B cell (primary cell): ENCODE results near the gene TESK2. TPM values are rescaled to one million over a fixed set of nuclear protein-coding genes. Genes with fewer than 3 reads are reported as not detected.

Experiments used
- ATAC-seq: fragments of 200-7000 bp; cut with Tn5 transposase; one replicate; pipeline ENCODE4 v1.10.0; 2021; ENCODE audit warnings: low read depth, mild to moderate bottlenecking, moderate number of reproducible peaks, moderate library complexity
- CTCF ChIA-PET: fragments of 350-600 bp; sonication (Branson Sonifier 250); formaldehyde crosslinking; loops from one replicate; lab custom pipeline; 2021; ENCODE audit warnings: antibody characterized with exemption, inconsistent platforms; lab: Charles Lee
- POLR2A ChIA-PET: fragments of 350-600 bp; sonication (Branson Sonifier 250); formaldehyde crosslinking; loops from one replicate; lab custom pipeline; 2021; ENCODE audit warnings: antibody characterized with exemption; lab: Charles Lee
- DNase-seq: peaks from one replicate; pipeline ENCODE4 v3.0.0; 2013
- H2AFZ ChIP-seq: 2 replicates; pipeline ENCODE4 v1.6.1; 2012; ENCODE audit warnings: mild to moderate bottlenecking, low read depth, low read length; ENCODE audit not compliant: insufficient read depth, poor library complexity, severe bottlenecking
- H3K27ac ChIP-seq, 2 donors: 1 replicate in 1 of 2; 2 replicates in 1 of 2; pipeline ENCODE4 v1.5.1; 2012 to 2013; ENCODE audit warnings: low read length in 2 of 2, mild to moderate bottlenecking in 2 of 2, moderate library complexity in 1 of 2
- H3K27me3 ChIP-seq, 4 experiments: fragments of 200-600 bp in 1 of 4; sonication (generic) in 1 of 4; replicated peaks in 1 of 4; 1 replicate in 2 of 4; 2 replicates in 2 of 4; pipeline versions ENCODE4 v1.6.1 to v1.7.0; 2013 to 2016; ENCODE audit warnings: low read length in 3 of 4, mild to moderate bottlenecking in 2 of 4, mixed read lengths in 1 of 4, moderate library complexity in 1 of 4; ENCODE audit not compliant: insufficient read depth in 4 of 4, control insufficient read depth in 3 of 4; ENCODE audit errors: control extremely low read depth in 1 of 4
- H3K36me3 ChIP-seq, 2 experiments: replicated peaks in 1 of 2; 1 replicate in 1 of 2; 2 replicates in 1 of 2; pipeline versions ENCODE4 v1.6.1 to v1.7.1; 2013; ENCODE audit warnings: low read length in 1 of 2; ENCODE audit not compliant: insufficient read depth in 2 of 2, control insufficient read depth in 1 of 2; ENCODE audit errors: control extremely low read depth in 1 of 2, extremely low read depth in 1 of 2
- H3K4me1 ChIP-seq, 2 donors: fragments of 200-600 bp in 1 of 2; sonication (generic) in 1 of 2; 1 replicate in 1 of 2; 2 replicates in 1 of 2; pipeline versions ENCODE4 v1.5.1 to v1.6.1; 2013 to 2017; ENCODE audit warnings: low read length in 2 of 2; ENCODE audit not compliant: control insufficient read depth in 2 of 2, insufficient read depth in 2 of 2
- H3K4me2 ChIP-seq: replicated peaks from 2 replicates; pipeline ENCODE3; 2012; ENCODE audit warnings: mild to moderate bottlenecking, low read depth, low read length; ENCODE audit not compliant: poor library complexity, severe bottlenecking
- H3K4me3 ChIP-seq, 5 experiments: fragments of 200-600 bp in 1 of 5; sonication (generic) in 1 of 5; 1 replicate in 3 of 5; 2 replicates in 2 of 5; pipeline versions ENCODE4 v1.5.1 to v1.7.0; 2011 to 2016; ENCODE audit warnings: low read length in 4 of 5, mild to moderate bottlenecking in 4 of 5, low read depth in 2 of 5, control low read depth in 1 of 5, moderate library complexity in 1 of 5; ENCODE audit not compliant: insufficient read depth in 1 of 5; ENCODE audit errors: control extremely low read depth in 1 of 5, extremely low read depth in 1 of 5
- H3K79me2 ChIP-seq: fragments of 200-600 bp; sonication (generic); one replicate; pipeline ENCODE4 v1.6.0; 2016; ENCODE audit warnings: low read length; ENCODE audit not compliant: control insufficient read depth, insufficient read depth
- H3K9ac ChIP-seq: fragments of 200-600 bp; sonication (generic); 2 replicates; pipeline ENCODE4 v1.6.1; 2017; ENCODE audit warnings: mild to moderate bottlenecking, low read length, moderate library complexity
- H3K9me3 ChIP-seq, 3 donors: one replicate each; pipeline versions ENCODE4 v1.6.1 to v1.7.1; 2013; ENCODE audit warnings: low read length in 2 of 3; ENCODE audit not compliant: control insufficient read depth in 2 of 3, insufficient read depth in 1 of 3; ENCODE audit errors: control extremely low read depth in 1 of 3
- H4K20me1 ChIP-seq: 2 replicates; pipeline ENCODE4 v1.6.0; 2012; ENCODE audit warnings: mild to moderate bottlenecking, low read length; ENCODE audit not compliant: insufficient read depth, control insufficient read depth, poor library complexity, severe bottlenecking
- H3K27ac Mint-ChIP-seq: one replicate; pipeline ENCODE4 v1.8.0; 2021; ENCODE audit warnings: mixed read lengths
- H3K27me3 Mint-ChIP-seq: one replicate; pipeline ENCODE4 v1.8.0; 2021; ENCODE audit warnings: mixed read lengths
- H3K4me1 Mint-ChIP-seq: one replicate; pipeline ENCODE4 v1.8.0; 2021; ENCODE audit warnings: mixed read lengths
- H3K4me3 Mint-ChIP-seq: one replicate; pipeline ENCODE4 v1.8.0; 2021; ENCODE audit warnings: mixed read lengths
- H3K9me3 Mint-ChIP-seq: one replicate; pipeline ENCODE4 v1.8.0; 2022; ENCODE audit warnings: mixed read lengths; ENCODE audit not compliant: insufficient read depth
- CTCF ChIP-seq: fragments of 200-600 bp; IDR thresholded peaks from one replicate; pipeline ENCODE4 v1.8.0; 2022; ENCODE audit warnings: antibody characterized with exemption, mild to moderate bottlenecking
- EZH2 ChIP-seq: IDR thresholded peaks from 2 replicates; pipeline ENCODE4 v1.6.1; 2012; ENCODE audit warnings: borderline replicate concordance, low read depth, mild to moderate bottlenecking, moderate library complexity, low read length; ENCODE audit not compliant: insufficient read depth, poor library complexity, severe bottlenecking
- WGBS: methylation state at CpG from one replicate; pipeline ENCODE4 v1.1.5; 2013; ENCODE audit warnings: missing lambda C conversion rate; ENCODE audit not compliant: insufficient coverage; 5-methylcytosine and 5-hydroxymethylcytosine counted together
- intact Hi-C: fragments of 100-400 bp; cut with micrococcal nuclease; formaldehyde crosslinking; loops from one replicate; pipeline ENCODE4 v1.10.0; 2022
- polyA plus RNA-seq: library from polyadenylated mRNA; depleted of rRNA; stranded (reverse); fragments of >200 nt; gene quantifications from 2 replicates; pipeline ENCODE4 v1.2.3, GENCODE V29; 2012
- total RNA-seq, 2 donors: library from RNA; stranded (reverse); fragments of 120-200 nt in 1 of 2; gene quantifications; 1 replicate in 1 of 2; 2 replicates in 1 of 2; pipeline versions ENCODE4 v1.2.3 to v1.2.4, GENCODE V29; 2013 to 2022

TESK2 gene
- total and polyA plus RNA-seq, 2 donors (not counting 1 experiment from before 2014, with no cell fraction given) = 21.7 to 27.0 TPM

GRCh38 chr1:45403298-45403697, 87.7 kb downstream of the TESK2 start:
- H3K36me3 ChIP-seq = no peaks in the 10 kb centered on the region
- DNase-seq (no peak), ATAC-seq (no peak)
- WGBS = 100% methylated on average over 1 of the region's 3 CpGs
- Mint-ChIP-seq H3K4me3 (no peak overlapping the region), H3K9me3 (no peaks in the 10 kb centered on the region), H3K27ac (peak overlapping the region; percentile 59), H3K27me3 (no peaks in the 10 kb centered on the region), H3K4me1 (peaks cover 31% of the 10 kb centered on the region)
- no peak overlapping the region for H3K27ac ChIP-seq
- H3K27me3 ChIP-seq = no peaks in the 10 kb centered on the region
- no peak overlapping the region for H3K4me3 ChIP-seq
- TF ChIP-seq EZH2 = no peak
- no peak for TF ChIP-seq CTCF
- H3K9ac ChIP-seq = no peak overlapping the region
- H3K79me2 ChIP-seq = peaks cover 8% of the 10 kb centered on the region
- CTCF ChIA-PET = interaction anchor here (0.5 to 1.4 kb wide), 4 partner anchors 8 to 90 kb away, joined by 3 to 5 read pairs (median 4); no protein-coding TSS in a partner anchor
- intact Hi-C loops = no loop called here
- H3K4me1 ChIP-seq = peaks cover 7 to 10% of the 10 kb centered on the region in 2 donors
- POLR2A ChIA-PET = interaction anchor here (0.7 kb wide), 1 partner anchor 23 kb away, joined by 3 read pairs; no protein-coding TSS in a partner anchor
- H3K9me3 ChIP-seq = no peaks in the 10 kb centered on the region
- no peak overlapping the region for H2AFZ ChIP-seq
- H4K20me1 ChIP-seq = no peaks in the 10 kb centered on the region
- no peak overlapping the region for H3K4me2 ChIP-seq

- Histone ChIP-seq H3K4me3 (no peak overlapping the region), H3K79me2 (peaks cover 6% of the 10 kb centered on the region), H3K36me3 (no peaks in the 10 kb centered on the region), H3K27ac (no peak overlapping the region), H3K9ac (no peak overlapping the region), H3K9me3 (no peaks in the 10 kb centered on the region), H3K27me3 (no peaks in the 10 kb centered on the region), H2AFZ (no peak overlapping the region), H4K20me1 (no peaks in the 10 kb centered on the region), H3K4me1 (no peaks in the 10 kb centered on the region), H3K4me2 (no peak overlapping the region)
- H3K27ac Mint-ChIP-seq = no peak overlapping the region
- H3K27me3 Mint-ChIP-seq = no peaks in the 10 kb centered on the region
- TF ChIP-seq EZH2 (no peak), CTCF (no peak)
- H3K9me3 Mint-ChIP-seq = no peaks in the 10 kb centered on the region
- no CpG with 5 or more reads among the region's 2 CpGs for WGBS
- DNase-seq (no peak), ATAC-seq (no peak)
- intact Hi-C loops = no loop called here
- H3K4me3 Mint-ChIP-seq = no peak overlapping the region
- CTCF ChIA-PET = interaction anchor here (1.4 kb wide), 1 partner anchor 92 kb away, joined by 4 read pairs; no protein-coding TSS in a partner anchor
- POLR2A ChIA-PET = interaction anchor here (0.6 to 1.6 kb wide), 2 partner anchors 10 to 24 kb away, joined by 3 to 8 read pairs; no protein-coding TSS in a partner anchor
- H3K4me1 Mint-ChIP-seq = peaks cover 25% of the 10 kb centered on the region
Observed at GRCh38 chr1:45401524-45401923, 89.4 kb downstream of the TESK2 start.
